Liver (tissue), 3 donors: Measurements from ENCODE around the gene OR2D3.

Source experiments
- EGR1 ChIP-seq, 2 donors: IDR thresholded peaks; 2 replicates each; pipeline ENCODE4 v1.6.1; 2016 to 2018; ENCODE audit warnings: antibody characterized with exemption in 2 of 2, low read depth in 2 of 2
- GABPA ChIP-seq, 2 donors: IDR thresholded peaks in 1 of 2; conservative IDR thresholded peaks in 1 of 2; 2 replicates each; pipeline ENCODE4 v1.6.1; 2016; ENCODE audit warnings: antibody characterized with exemption in 2 of 2, mild to moderate bottlenecking in 1 of 2, moderate library complexity in 1 of 2
- HNF4G ChIP-seq: IDR thresholded peaks from 2 replicates; pipeline ENCODE4 v1.6.1; 2016; ENCODE audit warnings: antibody characterized with exemption
- MAX ChIP-seq: IDR thresholded peaks from 2 replicates; pipeline ENCODE4 v1.6.1; 2016; ENCODE audit warnings: antibody characterized with exemption
- RAD21 ChIP-seq, 2 donors: IDR thresholded peaks; 2 replicates each; pipeline ENCODE4 v1.6.1; 2016; ENCODE audit warnings: antibody characterized with exemption in 2 of 2, mild to moderate bottlenecking in 2 of 2
- RXRA ChIP-seq, 2 donors: IDR thresholded peaks; 2 replicates each; pipeline ENCODE4 v1.6.1; 2017 to 2018; ENCODE audit warnings: antibody characterized with exemption in 2 of 2, mild to moderate bottlenecking in 1 of 2
- TAF1 ChIP-seq: conservative IDR thresholded peaks from 2 replicates; pipeline ENCODE4 v1.6.1; 2016; ENCODE audit warnings: antibody characterized with exemption, mild to moderate bottlenecking
- YY1 ChIP-seq: IDR thresholded peaks from 2 replicates; pipeline ENCODE4 v1.6.1; 2016; ENCODE audit warnings: antibody characterized with exemption, mild to moderate bottlenecking
- ZBTB33 ChIP-seq: IDR thresholded peaks from 2 replicates; pipeline ENCODE4 v1.6.1; 2016; ENCODE audit warnings: antibody characterized with exemption
- TF ChIP-seq, protein P1 (sequence below): fragments of 150-350 bp; IDR thresholded peaks from 2 replicates; pipeline ENCODE4 v1.5.1; 2017; ENCODE audit warnings: improper control_type of control experiment, low read depth, low read length; ENCODE audit not compliant: missing input control
- TF ChIP-seq, protein P2 (sequence below): IDR thresholded peaks from 2 replicates; pipeline ENCODE4 v1.6.1; 2016; ENCODE audit warnings: antibody characterized with exemption, mild to moderate bottlenecking
- donor health status: healthy.
- donor health status: healthy.

DNA sequence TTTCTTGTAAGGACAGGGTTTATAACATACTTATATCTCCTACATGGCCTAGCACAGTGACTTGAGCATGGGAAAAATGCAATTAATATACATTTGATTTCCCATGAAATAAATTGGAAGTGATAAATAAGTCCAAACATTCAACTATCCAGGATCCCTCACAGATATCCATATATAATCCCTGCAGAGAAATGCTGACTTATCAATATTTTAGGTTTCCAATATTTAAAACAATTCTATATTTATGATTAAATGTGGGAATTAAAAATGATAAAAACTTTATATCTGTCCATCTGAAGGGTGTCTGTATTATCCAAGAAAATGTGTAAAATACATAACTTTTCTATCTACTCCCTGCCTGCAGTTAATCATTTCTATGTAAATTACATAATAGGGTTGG is 38.1 kb upstream of the OR2D3 start:
- TF ChIP-seq, protein P1, sequence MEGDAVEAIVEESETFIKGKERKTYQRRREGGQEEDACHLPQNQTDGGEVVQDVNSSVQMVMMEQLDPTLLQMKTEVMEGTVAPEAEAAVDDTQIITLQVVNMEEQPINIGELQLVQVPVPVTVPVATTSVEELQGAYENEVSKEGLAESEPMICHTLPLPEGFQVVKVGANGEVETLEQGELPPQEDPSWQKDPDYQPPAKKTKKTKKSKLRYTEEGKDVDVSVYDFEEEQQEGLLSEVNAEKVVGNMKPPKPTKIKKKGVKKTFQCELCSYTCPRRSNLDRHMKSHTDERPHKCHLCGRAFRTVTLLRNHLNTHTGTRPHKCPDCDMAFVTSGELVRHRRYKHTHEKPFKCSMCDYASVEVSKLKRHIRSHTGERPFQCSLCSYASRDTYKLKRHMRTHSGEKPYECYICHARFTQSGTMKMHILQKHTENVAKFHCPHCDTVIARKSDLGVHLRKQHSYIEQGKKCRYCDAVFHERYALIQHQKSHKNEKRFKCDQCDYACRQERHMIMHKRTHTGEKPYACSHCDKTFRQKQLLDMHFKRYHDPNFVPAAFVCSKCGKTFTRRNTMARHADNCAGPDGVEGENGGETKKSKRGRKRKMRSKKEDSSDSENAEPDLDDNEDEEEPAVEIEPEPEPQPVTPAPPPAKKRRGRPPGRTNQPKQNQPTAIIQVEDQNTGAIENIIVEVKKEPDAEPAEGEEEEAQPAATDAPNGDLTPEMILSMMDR = no peak
- TF ChIP-seq ZBTB33 (no peak), RAD21 (IDR thresholded peaks at IDR 0.05) (no peak), RXRA (IDR thresholded peaks at IDR 0.05) (no peak), MAX (no peak), HNF4G (no peak), YY1 (no peak), TAF1 (no peak), GABPA (IDR thresholded peaks at IDR 0.05 in 1 of 2, conservative IDR thresholded peaks at IDR 0.05 in 1 of 2) (no peak), EGR1 (IDR thresholded peaks at IDR 0.05; ENCODE audit: low read depth in 2 of 2) (no peak)
- TF ChIP-seq, protein P2, sequence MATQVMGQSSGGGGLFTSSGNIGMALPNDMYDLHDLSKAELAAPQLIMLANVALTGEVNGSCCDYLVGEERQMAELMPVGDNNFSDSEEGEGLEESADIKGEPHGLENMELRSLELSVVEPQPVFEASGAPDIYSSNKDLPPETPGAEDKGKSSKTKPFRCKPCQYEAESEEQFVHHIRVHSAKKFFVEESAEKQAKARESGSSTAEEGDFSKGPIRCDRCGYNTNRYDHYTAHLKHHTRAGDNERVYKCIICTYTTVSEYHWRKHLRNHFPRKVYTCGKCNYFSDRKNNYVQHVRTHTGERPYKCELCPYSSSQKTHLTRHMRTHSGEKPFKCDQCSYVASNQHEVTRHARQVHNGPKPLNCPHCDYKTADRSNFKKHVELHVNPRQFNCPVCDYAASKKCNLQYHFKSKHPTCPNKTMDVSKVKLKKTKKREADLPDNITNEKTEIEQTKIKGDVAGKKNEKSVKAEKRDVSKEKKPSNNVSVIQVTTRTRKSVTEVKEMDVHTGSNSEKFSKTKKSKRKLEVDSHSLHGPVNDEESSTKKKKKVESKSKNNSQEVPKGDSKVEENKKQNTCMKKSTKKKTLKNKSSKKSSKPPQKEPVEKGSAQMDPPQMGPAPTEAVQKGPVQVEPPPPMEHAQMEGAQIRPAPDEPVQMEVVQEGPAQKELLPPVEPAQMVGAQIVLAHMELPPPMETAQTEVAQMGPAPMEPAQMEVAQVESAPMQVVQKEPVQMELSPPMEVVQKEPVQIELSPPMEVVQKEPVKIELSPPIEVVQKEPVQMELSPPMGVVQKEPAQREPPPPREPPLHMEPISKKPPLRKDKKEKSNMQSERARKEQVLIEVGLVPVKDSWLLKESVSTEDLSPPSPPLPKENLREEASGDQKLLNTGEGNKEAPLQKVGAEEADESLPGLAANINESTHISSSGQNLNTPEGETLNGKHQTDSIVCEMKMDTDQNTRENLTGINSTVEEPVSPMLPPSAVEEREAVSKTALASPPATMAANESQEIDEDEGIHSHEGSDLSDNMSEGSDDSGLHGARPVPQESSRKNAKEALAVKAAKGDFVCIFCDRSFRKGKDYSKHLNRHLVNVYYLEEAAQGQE = no peak
